Testis (tissue), 2 donors: ENCODE measurements around the gene PTPRG.

Experiments
- POLR2A ChIP-seq: fragments of 450-650 bp; IDR thresholded peaks from one replicate; pipeline ENCODE4 v1.6.1; 2017; ENCODE audit warnings: antibody characterized with exemption, mild to moderate bottlenecking, moderate library complexity
- TF ChIP-seq, protein P1 (sequence below), 3 experiments: fragments of 450-650 bp in 2 of 3; fragments of 200-600 bp in 1 of 3; sonication (generic) in 1 of 3; IDR thresholded peaks; one replicate each; pipeline ENCODE4 v1.5.1; 2016 to 2019; ENCODE audit warnings: antibody characterized with exemption in 3 of 3, mild to moderate bottlenecking in 2 of 3, moderate library complexity in 1 of 3

GRCh38 chr3:61803983-61804382 lies 242.6 kb downstream of the PTPRG start:
- TF ChIP-seq, protein P1, sequence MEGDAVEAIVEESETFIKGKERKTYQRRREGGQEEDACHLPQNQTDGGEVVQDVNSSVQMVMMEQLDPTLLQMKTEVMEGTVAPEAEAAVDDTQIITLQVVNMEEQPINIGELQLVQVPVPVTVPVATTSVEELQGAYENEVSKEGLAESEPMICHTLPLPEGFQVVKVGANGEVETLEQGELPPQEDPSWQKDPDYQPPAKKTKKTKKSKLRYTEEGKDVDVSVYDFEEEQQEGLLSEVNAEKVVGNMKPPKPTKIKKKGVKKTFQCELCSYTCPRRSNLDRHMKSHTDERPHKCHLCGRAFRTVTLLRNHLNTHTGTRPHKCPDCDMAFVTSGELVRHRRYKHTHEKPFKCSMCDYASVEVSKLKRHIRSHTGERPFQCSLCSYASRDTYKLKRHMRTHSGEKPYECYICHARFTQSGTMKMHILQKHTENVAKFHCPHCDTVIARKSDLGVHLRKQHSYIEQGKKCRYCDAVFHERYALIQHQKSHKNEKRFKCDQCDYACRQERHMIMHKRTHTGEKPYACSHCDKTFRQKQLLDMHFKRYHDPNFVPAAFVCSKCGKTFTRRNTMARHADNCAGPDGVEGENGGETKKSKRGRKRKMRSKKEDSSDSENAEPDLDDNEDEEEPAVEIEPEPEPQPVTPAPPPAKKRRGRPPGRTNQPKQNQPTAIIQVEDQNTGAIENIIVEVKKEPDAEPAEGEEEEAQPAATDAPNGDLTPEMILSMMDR (IDR thresholded peaks at IDR 0.05), result no peak
- TF ChIP-seq POLR2A, result no peak
